ENCODE data around the gene ADAMTS9.

ADAMTS9 gene

DNA sequence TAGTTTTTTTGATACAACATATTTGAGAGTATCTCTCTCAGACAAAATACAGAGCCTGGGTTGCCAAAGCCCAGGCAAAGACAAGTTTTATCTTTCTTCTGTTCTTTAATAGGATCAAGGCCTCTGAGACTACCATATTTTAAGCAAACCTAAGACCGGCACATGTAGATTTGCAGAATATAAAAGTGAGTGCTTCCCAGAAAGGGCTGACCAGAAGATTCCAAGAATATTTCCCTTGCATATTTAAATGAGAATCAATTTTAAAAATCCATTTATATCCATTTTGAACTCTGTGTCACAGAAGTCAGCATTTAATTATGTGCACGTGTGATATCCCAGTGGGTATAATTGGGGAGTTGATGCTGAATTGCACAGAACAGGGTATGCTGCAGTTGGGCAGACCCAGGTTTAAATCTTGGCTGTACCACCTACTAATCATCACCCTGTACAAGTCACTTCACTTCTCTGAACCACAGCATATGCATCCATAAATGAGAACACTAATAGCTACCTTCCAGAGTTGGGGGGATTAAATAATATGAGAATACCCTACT, 191.9 kb downstream of the ADAMTS9 start:
- DNase-seq (ENCODE audit: low read depth in 1 of 2, low spot score in 1 of 2), result no peak

DNA sequence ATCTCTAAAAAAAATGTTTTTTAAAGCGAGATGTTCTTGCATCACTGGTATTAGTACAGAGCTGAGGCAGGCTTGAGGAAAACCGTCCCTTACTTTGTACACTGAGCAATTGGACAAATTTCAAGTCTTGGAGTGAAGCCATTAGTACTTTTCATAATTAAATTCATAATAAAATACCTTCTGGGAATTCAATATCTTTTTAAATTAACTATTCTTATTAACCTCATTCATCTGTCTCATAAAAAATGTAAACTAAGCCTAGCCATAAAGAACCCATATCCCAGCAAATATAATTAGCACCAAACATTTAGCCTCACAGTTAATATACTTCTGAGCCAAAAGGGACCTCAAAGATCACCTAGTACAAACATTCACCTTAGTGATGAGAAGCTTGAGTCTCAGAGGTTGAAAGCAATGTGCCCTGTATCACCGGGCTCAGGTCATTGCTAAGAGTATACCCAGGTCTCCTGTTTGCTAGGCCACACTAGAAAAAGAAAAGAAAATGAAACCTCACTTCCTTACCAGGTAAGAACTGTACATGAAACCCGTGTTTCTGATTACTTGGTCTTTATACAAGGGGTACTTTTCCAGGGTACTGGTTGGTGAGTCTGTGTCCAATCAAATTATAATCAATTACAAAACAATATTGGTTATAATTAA, 192.5 kb downstream of the ADAMTS9 start:
- DNase-seq (ENCODE audit: low read depth in 1 of 2, low spot score in 1 of 2), result no peak

DNA sequence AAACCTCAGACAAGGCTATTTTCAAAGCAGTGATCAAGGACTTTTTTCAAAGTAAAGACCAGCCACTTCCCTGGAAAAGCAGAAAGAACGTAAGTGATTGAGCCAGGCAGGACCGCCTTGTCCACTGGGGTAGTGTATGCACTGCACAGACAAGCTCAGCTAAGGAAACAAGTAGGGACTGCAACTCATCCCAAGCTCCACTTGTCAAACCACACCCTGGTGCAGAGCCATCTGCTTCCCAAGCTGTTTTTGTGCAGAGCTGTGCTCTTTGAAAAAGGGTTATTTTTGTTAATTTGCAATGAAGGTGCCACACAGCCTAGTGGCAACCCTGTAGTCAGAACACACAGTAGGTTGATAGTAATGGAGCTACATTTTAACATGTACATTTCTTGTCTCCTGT, 193.3 kb downstream of the ADAMTS9 start:
- DNase-seq (ENCODE audit: low read depth in 1 of 2, low spot score in 1 of 2), result no peak

DNA sequence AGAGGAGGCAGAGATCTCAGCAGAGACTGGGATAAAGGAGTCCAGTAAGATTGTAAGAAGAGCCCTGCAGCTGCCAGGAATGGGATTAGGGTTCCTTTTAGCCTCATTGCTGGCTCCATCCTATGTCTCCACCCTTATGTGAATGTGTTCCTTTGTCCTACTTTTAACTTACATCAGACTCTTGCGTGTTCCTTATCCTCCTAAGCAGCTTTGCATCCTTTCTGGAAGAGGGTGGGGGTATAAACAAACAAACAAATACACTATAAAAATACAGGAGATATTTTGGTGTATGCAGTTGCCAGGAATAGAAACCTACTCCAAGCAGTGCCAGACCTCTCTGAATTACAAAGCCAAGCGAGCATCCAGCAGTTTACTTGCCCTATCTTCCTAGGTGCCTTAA, 194.7 kb downstream of the ADAMTS9 start:
- no peak for DNase-seq (ENCODE audit: low read depth in 1 of 2, low spot score in 1 of 2)

DNA sequence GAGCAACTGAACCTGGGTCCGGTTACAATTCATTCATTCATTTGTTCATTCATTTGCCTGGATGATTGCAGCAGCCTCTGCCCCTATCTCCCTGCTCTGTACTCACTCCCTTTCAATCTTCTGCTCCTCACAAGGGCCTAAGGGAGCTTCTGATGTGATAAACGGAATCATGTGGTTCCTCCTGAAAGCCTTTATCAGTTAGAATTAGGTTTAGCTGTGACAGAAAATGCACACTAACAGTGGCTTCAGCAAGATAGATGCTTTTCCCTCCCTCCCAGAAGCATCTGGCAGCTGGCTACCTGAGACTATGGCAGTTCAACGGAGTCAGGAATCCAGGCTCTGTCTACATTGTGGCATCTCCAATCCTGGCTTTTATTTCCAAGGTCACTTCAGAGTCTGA, 196.0 kb downstream of the ADAMTS9 start:
- DNase-seq (ENCODE audit: low read depth in 1 of 2, low spot score in 1 of 2), result no peak

DNA sequence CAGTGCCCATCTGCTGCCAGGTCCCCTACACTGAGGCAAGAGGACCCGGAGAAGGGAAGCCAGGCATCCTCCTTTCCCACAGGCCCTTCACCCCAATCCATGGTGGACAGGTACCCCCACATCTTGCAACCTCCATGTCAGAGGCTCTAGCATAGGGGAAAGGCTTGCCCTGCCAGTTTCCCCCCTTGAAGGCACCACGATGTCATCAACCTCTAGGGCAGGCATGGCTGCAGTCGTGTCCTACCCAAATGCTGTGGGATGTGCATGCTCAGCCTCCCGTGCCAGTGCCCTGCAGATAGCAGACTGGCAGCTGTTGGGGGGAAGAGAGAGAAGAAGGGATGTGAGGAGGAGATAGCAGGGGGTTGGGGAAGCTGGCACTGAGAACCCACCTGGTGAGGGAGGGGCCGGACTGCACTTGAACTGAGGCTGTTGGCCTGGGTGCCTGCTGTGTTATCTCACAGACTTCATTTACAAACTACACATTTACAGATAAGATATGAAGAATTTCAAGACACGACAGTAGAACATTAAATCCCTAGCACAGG, 197.5 kb downstream of the ADAMTS9 start:
- no peak for DNase-seq (ENCODE audit: low read depth in 1 of 2, low spot score in 1 of 2)

DNA sequence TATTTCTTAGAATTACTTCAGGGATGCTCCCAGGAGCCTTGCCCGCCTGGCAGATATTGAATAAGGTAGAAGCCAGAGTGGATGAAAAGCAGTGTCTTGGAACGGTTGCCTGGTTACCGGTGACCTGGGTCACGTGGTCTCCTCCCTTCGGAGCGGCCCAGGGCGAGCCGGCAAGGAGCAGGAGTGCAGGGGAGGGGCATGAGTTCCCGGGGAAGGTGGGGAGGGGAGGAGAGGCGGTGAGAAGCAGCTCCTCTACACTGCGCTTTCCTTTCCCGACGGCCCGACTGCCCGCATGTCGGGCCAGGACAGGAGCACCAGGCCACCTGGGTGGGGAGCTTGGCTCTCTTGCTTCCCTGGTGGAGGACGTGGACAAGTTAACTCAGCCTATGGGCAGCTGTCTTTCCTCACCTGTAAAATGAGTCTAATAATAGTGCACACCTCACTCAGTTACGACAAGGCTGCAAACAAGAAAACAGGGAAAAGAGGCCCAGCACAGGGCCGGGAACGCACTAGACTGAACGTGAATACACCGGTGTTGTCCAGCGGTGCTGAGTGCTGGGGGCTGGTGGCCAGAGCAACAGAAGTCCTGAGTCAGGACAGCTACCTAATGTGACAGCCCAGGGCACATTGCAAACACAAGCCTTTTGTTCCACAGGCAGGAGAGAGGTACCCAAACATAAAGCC, 198.3 kb downstream of the ADAMTS9 start:
- no peak for DNase-seq (ENCODE audit: low read depth in 1 of 2, low spot score in 1 of 2)

DNA sequence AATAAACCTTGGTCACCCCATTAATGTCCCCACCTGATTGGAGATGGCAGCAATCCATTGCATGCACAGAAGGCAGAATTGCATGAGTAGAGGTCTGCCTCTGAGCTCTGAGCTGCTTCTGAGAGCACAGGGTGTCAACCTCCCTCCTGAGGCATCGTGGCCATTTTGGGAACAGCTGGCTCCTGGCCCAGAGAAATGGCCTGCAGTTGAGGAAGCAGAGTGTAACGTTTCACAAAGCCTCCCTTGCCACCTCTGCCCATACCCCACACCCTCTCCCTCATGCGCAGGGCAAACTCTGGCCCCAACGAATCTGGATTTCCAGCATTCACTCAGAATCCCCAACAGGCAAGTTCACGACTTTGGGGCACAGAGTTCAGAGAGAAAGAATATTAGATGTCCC, 198.9 kb downstream of the ADAMTS9 start:
- no peak for DNase-seq (ENCODE audit: low read depth in 1 of 2, low spot score in 1 of 2)

DNA sequence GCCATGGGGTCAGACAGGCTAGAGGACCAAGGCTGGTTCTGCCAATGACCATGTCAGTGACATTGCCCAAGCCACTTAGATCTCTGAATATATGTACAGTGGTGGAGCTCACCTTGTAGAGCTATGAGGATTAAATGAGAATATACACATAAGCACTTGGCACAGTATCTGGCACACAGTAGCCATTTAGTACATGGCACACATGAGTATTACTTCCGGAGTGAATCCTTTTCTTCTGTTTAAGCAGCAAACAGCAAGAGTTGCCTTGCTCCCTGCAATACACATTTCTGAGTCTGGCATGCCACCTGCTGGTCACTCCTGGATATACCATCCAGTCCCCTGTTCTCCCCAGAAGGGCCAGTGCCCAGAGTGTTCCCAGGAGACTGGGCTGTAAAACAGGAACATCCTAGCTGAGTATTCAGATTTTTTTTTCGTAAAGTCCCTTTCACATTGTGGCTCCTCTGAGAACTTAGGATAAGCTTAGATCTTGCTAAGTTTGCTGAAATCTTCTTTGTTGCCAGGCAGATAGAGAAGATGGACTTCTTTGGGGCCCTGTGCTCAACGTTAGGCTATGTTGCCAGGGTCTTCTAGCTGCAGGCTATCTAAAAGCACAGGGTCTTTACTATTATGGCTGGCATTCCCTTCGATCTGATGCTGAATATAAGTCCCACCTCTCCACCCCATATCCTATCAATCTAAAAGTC, 203.4 kb downstream of the ADAMTS9 start:
- peak in 1 of 2 donors; percentile 46 for DNase-seq (ENCODE audit: low read depth in 1 of 2, low spot score in 1 of 2)

DNA sequence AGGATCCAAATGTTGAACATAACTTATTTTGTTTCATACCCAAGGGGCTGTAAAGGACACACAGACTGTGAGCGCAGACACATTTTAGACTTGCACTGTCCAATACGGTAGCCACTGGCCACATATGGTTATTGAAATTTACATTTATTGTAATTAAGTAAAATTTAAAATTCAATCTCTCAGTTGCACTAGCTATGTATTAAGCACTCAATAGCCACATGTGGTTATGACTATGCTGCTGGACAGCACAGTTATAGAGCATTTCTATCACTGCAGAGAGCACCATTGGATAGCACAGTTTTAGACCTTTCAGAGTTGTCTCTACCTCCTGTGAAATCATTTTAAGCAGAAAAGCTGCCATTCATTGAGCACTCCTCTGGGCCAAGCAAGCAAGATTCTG, 204.3 kb downstream of the ADAMTS9 start:
- no peak for DNase-seq (ENCODE audit: low read depth in 1 of 2, low spot score in 1 of 2)

DNA sequence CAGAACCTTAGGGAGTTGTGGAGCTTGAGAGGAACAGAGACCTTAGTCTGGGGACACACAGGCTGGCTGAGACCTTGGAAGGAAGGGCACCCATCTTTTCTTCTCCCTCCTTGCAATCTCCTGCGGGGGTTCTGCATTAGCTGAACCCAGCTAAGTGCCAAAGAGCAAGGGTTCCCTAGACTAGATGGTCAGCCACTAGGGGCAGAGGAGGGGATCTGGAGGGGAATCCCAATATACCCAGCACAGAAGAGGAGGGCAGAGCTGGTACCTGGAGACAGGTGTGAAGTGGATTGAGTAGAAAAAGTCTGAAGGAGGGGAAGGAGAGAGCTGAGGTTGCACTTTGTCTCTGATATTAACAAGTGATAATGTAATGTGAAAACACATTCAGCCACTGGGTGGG, 212.8 kb downstream of the ADAMTS9 start:
- DNase-seq (ENCODE audit: low read depth in 1 of 2, low spot score in 1 of 2), result no peak

DNA sequence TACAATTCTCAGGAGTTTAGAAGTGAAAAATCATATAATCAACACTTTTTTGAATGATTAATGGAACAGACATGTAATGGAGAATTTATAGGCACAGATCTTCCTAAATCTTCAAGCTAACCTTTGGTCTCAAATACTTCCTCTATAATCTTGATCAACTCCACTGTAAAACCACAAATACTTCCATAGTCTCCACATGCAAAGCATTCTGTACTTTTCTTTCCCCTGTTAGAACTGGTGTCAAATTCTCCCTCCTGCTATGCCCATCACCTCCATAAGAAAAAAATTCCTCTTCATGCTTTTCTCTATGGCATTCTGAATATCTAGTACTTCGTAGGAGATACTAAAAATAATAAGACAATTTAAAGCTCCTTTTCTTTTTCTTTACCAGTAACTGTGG, 214.3 kb downstream of the ADAMTS9 start:
- DNase-seq (ENCODE audit: low read depth in 1 of 2, low spot score in 1 of 2), result no peak

DNA sequence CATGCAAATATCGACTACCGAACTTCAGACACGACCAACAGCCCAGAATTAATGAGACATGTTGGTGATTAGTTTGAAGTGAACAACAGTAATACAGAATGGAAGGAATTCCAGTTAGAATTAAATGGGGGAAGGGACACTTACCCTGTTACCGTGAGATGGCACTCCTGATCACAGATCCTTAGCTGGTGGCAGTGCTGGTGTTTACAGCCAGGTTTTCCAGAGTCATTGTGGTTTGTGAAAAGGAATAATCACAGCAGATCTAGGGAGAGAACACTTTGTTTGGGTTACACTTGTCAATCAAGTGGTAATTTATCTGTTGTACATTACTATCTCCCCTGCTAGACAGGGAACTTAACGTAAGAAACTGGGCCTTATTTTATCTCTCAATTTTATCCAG, 217.4 kb downstream of the ADAMTS9 start:
- no peak for DNase-seq (ENCODE audit: low read depth in 1 of 2, low spot score in 1 of 2)

DNA sequence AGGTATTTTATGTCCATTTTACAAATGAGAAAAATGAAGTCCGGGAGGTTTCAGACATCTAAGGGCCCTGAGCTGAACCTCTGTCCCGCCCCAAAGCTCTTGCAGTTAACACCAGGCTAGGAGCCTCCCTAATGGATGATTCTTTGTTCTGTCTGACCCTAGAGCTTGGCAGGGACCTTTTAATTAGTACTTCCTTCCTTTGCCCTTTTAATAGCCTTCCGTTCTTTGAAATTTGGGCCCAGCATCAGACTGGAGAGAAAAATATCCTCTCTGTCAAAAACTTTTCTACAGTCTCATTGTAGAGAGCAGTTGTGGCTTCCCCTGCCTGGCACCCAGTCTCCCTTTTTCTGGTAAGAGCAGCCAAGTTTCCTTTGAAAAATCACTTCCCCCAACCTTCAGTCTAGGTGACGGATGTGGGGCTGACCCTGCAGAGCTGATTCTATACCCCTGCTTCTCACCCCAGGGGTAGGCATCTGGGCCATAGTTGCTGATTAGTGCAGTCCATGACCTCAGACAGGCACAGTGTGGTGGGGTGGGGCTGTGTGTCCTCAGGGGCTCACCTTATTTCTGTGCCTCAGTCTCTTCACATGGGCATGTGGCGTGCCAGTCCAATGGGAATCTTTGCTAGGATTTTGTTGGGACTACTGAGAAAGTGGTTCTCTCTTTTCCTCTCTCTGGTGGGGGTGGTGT, 220.4 kb downstream of the ADAMTS9 start:
- no peak for DNase-seq (ENCODE audit: low read depth in 1 of 2, low spot score in 1 of 2)
